ENCODE data around the gene RBMS1. TPM values are rescaled to one million over a fixed set of nuclear protein-coding genes. Genes with fewer than 3 reads are reported as not detected.
A peak's percentile ranks its signal among the peaks of the same experiment; 100 is the strongest.

Gene RBMS1
- total and polyA plus RNA-seq, 2 of the 4 experiments (the other 2 are of a cell fraction), result 43.5 to 64.9 TPM

DNA sequence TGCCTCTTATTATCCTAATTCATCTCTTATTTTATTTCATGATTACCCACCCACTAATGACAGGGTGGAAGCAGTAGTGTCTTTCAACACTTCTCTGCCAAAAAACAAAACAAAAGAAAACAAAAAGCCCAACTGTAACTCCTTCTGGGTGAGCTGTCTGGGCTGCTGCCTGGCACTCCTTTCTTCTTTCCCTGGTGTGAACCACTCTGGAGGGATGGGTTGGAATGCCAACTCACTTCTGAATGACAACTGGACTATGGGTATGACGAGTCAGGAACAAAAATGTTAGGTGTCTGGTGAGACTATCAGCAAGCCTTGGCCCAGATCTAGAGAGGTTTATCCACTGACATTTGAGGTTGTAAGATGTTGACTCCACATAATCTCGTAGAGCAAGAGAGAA lies 205.3 kb downstream of the RBMS1 start:
- peaks cover 51% of the 10 kb centered on the region for H3K36me3 ChIP-seq (ENCODE audit: control insufficient read depth, insufficient read depth, low read length)
- H3K4me1 ChIP-seq (ENCODE audit: control insufficient read depth, insufficient read depth, low read length), result peaks cover 21% of the 10 kb centered on the region
- H3K56ac ChIP-seq (ENCODE audit: extremely low read depth, insufficient read depth, low read length), result no peak overlapping the region
- H4K8ac ChIP-seq (ENCODE audit: low read depth in 2 of 2, low read length in 2 of 2), result peak overlapping the region in 1 of 2 experiments; percentile 8; a peak in 1 of 4 replicates
- peaks cover 23 to 65% of the 10 kb centered on the region in 2 experiments for H3K79me1 ChIP-seq (ENCODE audit: low read depth in 1 of 2, low read length in 2 of 2)
- no TSS peak for BruUV-seq (replicated peaks)
- H4K91ac ChIP-seq (ENCODE audit: insufficient read depth, low read depth, low read length), result no peak overlapping the region
- no peak overlapping the region for H2AK9ac ChIP-seq (replicated peaks; ENCODE audit: low read depth, low read length, poor library complexity)
- peak overlapping the region; percentile 15; the same call in 1 of the 2 replicates for H3K27ac ChIP-seq (ENCODE audit: insufficient read depth, low read length)
- H2BK15ac ChIP-seq (ENCODE audit: low read depth, low read length), result no peak overlapping the region
- dilution Hi-C loops (cut with HindIII; ENCODE audit: low sequenced_read_pairs, unreplicated experiment), result no loop called here
- in situ Hi-C loops (cut with MboI; ENCODE audit: low sequenced_read_pairs), result no loop called here
- no peak for DNase-seq
- no peak for ATAC-seq (ENCODE audit: low read depth)
- H2BK120ac ChIP-seq (ENCODE audit: low read depth, low read length), result 0 out of 2 replicates have a peak overlapping the region, but pooled peaks have one; percentile 22
- no peak overlapping the region for H2AFZ ChIP-seq (replicated peaks; ENCODE audit: low read length, poor library complexity)
- CTCF ChIA-PET, result no interaction called here
- H3K9me3 ChIP-seq (ENCODE audit: control insufficient read depth, insufficient read depth, low read length), result no peaks in the 10 kb centered on the region
- intact Hi-C loops (cut with micrococcal nuclease), result no loop called here
- 0 out of 2 replicates have a peak overlapping the region, but pooled peaks have one; percentile 16 for H3K4ac ChIP-seq (ENCODE audit: low read depth, low read length)
- TF ChIP-seq, protein P1, sequence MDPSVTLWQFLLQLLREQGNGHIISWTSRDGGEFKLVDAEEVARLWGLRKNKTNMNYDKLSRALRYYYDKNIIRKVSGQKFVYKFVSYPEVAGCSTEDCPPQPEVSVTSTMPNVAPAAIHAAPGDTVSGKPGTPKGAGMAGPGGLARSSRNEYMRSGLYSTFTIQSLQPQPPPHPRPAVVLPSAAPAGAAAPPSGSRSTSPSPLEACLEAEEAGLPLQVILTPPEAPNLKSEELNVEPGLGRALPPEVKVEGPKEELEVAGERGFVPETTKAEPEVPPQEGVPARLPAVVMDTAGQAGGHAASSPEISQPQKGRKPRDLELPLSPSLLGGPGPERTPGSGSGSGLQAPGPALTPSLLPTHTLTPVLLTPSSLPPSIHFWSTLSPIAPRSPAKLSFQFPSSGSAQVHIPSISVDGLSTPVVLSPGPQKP (IDR thresholded peaks at IDR 0.05; ENCODE audit: borderline replicate concordance, low read depth, low read length), result no peak
- TF ChIP-seq, protein P2, sequence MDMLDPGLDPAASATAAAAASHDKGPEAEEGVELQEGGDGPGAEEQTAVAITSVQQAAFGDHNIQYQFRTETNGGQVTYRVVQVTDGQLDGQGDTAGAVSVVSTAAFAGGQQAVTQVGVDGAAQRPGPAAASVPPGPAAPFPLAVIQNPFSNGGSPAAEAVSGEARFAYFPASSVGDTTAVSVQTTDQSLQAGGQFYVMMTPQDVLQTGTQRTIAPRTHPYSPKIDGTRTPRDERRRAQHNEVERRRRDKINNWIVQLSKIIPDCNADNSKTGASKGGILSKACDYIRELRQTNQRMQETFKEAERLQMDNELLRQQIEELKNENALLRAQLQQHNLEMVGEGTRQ (IDR thresholded peaks at IDR 0.05; ENCODE audit: low read depth, low read length), result no peak
- TF ChIP-seq CEBPB (IDR thresholded peaks at IDR 0.05; ENCODE audit: low read depth, low read length) (no peak), RFX5 (IDR thresholded peaks at IDR 0.05; ENCODE audit: low read depth, low read length) (no peak), MAFK (IDR thresholded peaks at IDR 0.05; ENCODE audit: low read depth, low read length) (no peak), CHD1 (IDR thresholded peaks at IDR 0.05; ENCODE audit: low read depth, low read length) (no peak), POLR2A (IDR thresholded peaks at IDR 0.05; ENCODE audit: low read depth, low read length) (no peak), SMC3 (IDR thresholded peaks at IDR 0.05; ENCODE audit: low read depth, low read length) (no peak), RCOR1 (IDR thresholded peaks at IDR 0.05; ENCODE audit: insufficient replicate concordance, low read length) (no peak), RAD21 (IDR thresholded peaks at IDR 0.05; ENCODE audit: low read length) (no peak), FOS (IDR thresholded peaks at IDR 0.05; ENCODE audit: low read depth, low read length) (no peak), NFE2L2 (IDR thresholded peaks at IDR 0.05; ENCODE audit: low read depth, low read length) (no peak), MAZ (IDR thresholded peaks at IDR 0.05; ENCODE audit: borderline replicate concordance, low read depth, low read length) (no peak), BHLHE40 (IDR thresholded peaks at IDR 0.05; ENCODE audit: low read depth, low read length) (no peak)
- TF ChIP-seq, protein P3, sequence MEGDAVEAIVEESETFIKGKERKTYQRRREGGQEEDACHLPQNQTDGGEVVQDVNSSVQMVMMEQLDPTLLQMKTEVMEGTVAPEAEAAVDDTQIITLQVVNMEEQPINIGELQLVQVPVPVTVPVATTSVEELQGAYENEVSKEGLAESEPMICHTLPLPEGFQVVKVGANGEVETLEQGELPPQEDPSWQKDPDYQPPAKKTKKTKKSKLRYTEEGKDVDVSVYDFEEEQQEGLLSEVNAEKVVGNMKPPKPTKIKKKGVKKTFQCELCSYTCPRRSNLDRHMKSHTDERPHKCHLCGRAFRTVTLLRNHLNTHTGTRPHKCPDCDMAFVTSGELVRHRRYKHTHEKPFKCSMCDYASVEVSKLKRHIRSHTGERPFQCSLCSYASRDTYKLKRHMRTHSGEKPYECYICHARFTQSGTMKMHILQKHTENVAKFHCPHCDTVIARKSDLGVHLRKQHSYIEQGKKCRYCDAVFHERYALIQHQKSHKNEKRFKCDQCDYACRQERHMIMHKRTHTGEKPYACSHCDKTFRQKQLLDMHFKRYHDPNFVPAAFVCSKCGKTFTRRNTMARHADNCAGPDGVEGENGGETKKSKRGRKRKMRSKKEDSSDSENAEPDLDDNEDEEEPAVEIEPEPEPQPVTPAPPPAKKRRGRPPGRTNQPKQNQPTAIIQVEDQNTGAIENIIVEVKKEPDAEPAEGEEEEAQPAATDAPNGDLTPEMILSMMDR (conservative IDR thresholded peaks at IDR 0.05; ENCODE audit: low read depth, low read length), result no peak
- no peak overlapping the region for H3K4me3 ChIP-seq (ENCODE audit: insufficient read depth, low read depth, low read length)
- H3K27me3 ChIP-seq (ENCODE audit: control insufficient read depth, insufficient read depth, low read length), result no peaks in the 10 kb centered on the region
- peak overlapping the region; percentile 23; the same call in 1 of the 2 replicates for H3K18ac ChIP-seq (ENCODE audit: low read depth, low read length)
- peaks cover 14% of the 10 kb centered on the region for H3K9me1 ChIP-seq (ENCODE audit: insufficient read depth, low read length)
- H4K5ac ChIP-seq (ENCODE audit: low read depth, low read length), result no peak overlapping the region; the same call in 1 of the 2 replicates
- H2BK20ac ChIP-seq (ENCODE audit: low read depth, low read length), result no peak overlapping the region
- no peak overlapping the region for H3K4me2 ChIP-seq (ENCODE audit: low read depth, low read length)
- H4K20me1 ChIP-seq (ENCODE audit: insufficient read depth, low read length), result peaks cover 2% of the 10 kb centered on the region; the same call in 1 of the 2 replicates
- no peak overlapping the region for H2AK5ac ChIP-seq (ENCODE audit: low read depth, low read length)
- H2BK5ac ChIP-seq (ENCODE audit: low read depth, low read length, poor library complexity, severe bottlenecking), result peak overlapping the region; percentile 55
- no peak overlapping the region for H3K23ac ChIP-seq (ENCODE audit: low read depth, low read length)
- POLR2A ChIA-PET (ENCODE audit: unreplicated experiment), result no interaction called here
- no CpG with 5 or more reads among the region's 2 CpGs for WGBS, 2 experiments (ENCODE audit: extremely low coverage in 2 of 2, insufficient read length in 1 of 2)
- peak overlapping the region; percentile 29; the same call in 1 of the 2 replicates for H3K14ac ChIP-seq (replicated peaks; ENCODE audit: low read depth, low read length)
- H3K9ac ChIP-seq (ENCODE audit: low read depth, low read length), result no peak overlapping the region

Data from IMR-90 (cell line).